Activated CD4-positive, alpha-beta T cell treated with anti-CD3 and anti-CD28 coated beads, Interleukin-2, Interleukin-6, amounts not matched to agents 100 ng/mL and 50 ng/mL, durations not matched to agents 16 hours and 8 hours (primary cell): ENCODE data around the gene HMGB1.

Source experiments
- DNase-seq: peaks from one replicate; pipeline ENCODE4 v3.0.0-alpha.2; 2020

Gene HMGB1

GRCh38 chr13:30465593-30466357, at the start of gene HMGB1:
Gene HMGB1 (minus strand): TSS chr13:30465936. CDS start chr13:30463680, 2,256 bp downstream.
- peak; percentile 99 for DNase-seq

GRCh38 chr13:30510811-30511371, 45.2 kb upstream of the HMGB1 start:
- DNase-seq = no peak

- no peak for DNase-seq
Measured at GRCh38 chr13:30510091-30510490, 44.4 kb upstream of the HMGB1 start.

GRCh38 chr13:30509254-30510050, 43.7 kb upstream of the HMGB1 start:
- no peak for DNase-seq

- DNase-seq = peak; percentile 62
Measured at GRCh38 chr13:30504081-30504480, 38.3 kb upstream of the HMGB1 start.

- no peak for DNase-seq
Measured at GRCh38 chr13:30502237-30502636, 36.5 kb upstream of the HMGB1 start.

- DNase-seq = no peak
Measured at GRCh38 chr13:30499338-30499737, 33.6 kb upstream of the HMGB1 start.

GRCh38 chr13:30496147-30496546, 30.4 kb upstream of the HMGB1 start:
- DNase-seq = no peak

GRCh38 chr13:30495746-30496145, 30.0 kb upstream of the HMGB1 start:
- no peak for DNase-seq

- DNase-seq = no peak
Measured at GRCh38 chr13:30493658-30494381, 28.1 kb upstream of the HMGB1 start.

GRCh38 chr13:30487075-30487470, 21.3 kb upstream of the HMGB1 start:
- no peak for DNase-seq

GRCh38 chr13:30486230-30487074, 20.7 kb upstream of the HMGB1 start:
- no peak for DNase-seq

GRCh38 chr13:30481241-30481760, 15.6 kb upstream of the HMGB1 start:
- DNase-seq = no peak

GRCh38 chr13:30480292-30480950, 14.7 kb upstream of the HMGB1 start:
- DNase-seq = no peak

GRCh38 chr13:30479883-30480219, 14.1 kb upstream of the HMGB1 start:
- no peak for DNase-seq

- no peak for DNase-seq
Measured at GRCh38 chr13:30479154-30479882, 13.6 kb upstream of the HMGB1 start.

GRCh38 chr13:30477346-30478195, 11.8 kb upstream of the HMGB1 start:
- no peak for DNase-seq

- DNase-seq = no peak
Measured at GRCh38 chr13:30473675-30474074, 7.9 kb upstream of the HMGB1 start.

- DNase-seq = peak; percentile 23
Measured at GRCh38 chr13:30466841-30467252, 1.1 kb upstream of the HMGB1 start.

- no peak for DNase-seq
Measured at GRCh38 chr13:30466358-30466714, 600 bp upstream of the HMGB1 start.
